ENCODE data around the gene CADPS.
"Not testable (repeated sequence)": the region's sequence is repeated elsewhere in the genome, so short reads cannot be mapped to it uniquely, and the experiment has no call there.

Gene CADPS

DNA sequence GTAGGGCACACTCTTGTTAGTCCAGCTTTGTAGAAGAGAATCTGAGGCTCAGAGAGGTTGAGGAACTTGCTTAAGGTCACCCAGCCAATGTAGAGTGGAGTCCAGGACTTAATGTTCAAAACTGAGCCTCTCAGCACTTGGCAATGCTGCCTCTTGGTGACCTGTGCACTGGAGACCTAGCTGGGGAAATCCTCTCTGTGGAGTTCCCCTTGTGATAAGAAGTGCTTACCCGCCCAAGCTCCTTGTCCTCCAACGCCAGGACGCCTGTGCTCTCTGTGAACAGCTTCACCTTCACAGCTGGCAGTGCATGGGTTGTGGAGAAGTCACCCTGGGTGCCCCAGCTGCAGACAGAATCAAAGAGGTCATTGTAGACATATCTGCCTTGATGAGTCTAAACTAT, 282.8 kb downstream of the CADPS start:
- in situ Hi-C loops (cut with HindIII; ENCODE audit: low pct_ligation_motif_present, low pct_unique_long_range_greater_than_20kb, low sequenced_read_pairs): no loop called here
- no peak for DNase-seq

DNA sequence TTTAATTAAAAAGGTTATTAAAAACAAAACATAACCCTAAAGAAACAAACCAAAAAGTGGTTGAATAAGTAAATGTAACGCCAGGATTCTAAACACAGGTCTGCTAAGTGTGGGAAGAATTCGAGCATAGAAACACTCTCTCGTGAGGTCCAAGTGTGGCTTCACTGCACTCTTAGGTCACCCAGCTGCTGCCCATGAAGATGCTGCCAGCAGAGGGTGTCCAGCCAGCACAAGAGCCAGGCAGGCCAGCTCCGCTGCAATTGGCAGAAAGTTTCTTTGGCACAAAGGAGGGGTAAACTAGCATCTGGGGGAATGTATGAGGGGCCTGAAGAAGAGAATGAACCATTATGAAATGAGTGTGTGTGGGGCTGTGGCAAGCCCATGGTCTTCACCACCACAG, 286.1 kb downstream of the CADPS start:
- no peak for DNase-seq
- in situ Hi-C loops (cut with HindIII; ENCODE audit: low pct_ligation_motif_present, low pct_unique_long_range_greater_than_20kb, low sequenced_read_pairs): no loop called here

DNA sequence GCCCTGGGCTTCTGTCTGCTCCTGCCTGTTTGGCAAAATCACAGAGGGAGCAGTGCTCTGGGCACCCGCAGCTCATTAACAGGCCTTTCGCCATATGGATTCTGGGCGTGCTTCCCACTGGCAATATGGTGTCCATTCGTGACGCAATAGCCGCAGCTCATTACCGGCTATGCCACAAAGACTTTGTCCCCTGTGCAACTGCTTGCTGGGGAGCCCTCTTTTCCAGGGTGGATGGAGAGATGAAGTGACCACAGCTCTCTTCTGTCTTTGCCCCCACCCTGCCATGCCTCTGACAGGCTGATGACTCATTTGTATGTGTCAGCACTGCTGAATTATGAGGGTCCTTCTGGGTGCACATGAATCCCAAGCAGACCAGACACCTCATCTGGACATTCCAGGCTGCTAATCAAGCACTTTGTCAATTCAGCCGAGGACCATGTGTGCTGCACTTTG, 287.6 kb downstream of the CADPS start:
- in situ Hi-C loops (cut with HindIII; ENCODE audit: low pct_ligation_motif_present, low pct_unique_long_range_greater_than_20kb, low sequenced_read_pairs): no loop called here
- peak; percentile 40 for DNase-seq

DNA sequence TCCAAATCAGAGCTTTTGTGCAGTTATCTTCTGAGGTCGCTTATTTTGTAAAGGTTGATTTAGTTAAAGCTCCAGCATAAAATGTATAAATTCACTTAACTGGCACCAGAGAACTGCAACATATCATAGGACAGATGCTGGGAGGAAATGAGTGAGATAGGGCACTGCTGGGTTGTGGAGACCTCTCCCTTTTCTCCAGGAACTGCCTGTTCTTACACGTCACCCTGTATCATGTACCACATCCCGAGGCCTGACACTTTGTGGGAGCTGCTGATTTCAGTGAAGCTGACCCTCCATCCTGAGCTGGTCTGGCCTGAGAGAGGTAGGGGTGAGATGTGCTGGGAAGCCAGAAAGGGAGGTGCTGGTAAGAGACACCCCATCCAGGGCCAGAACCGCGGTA, 288.0 kb downstream of the CADPS start:
- in situ Hi-C loops (cut with HindIII; ENCODE audit: low pct_ligation_motif_present, low pct_unique_long_range_greater_than_20kb, low sequenced_read_pairs): no loop called here
- no peak for DNase-seq

DNA sequence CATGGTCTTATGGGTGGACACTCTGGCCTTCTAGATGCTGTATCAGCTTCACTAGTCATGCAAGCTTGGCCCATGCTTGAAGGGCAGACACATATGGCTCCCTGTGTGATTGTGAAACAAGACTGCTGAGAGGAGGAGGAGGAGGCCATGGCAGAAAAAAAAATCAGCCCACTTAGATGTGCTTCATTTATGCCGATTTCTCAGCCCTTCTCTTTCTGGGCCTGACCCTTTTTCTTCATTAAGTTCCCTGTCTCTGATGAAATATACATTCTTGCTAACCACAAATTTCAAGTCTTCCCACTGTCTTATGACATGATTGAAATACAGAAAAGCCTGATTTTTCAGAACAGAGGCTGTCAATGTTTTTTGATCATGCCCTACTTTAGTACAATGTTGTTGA, 288.9 kb downstream of the CADPS start:
- in situ Hi-C loops (cut with HindIII; ENCODE audit: low pct_ligation_motif_present, low pct_unique_long_range_greater_than_20kb, low sequenced_read_pairs): no loop called here
- no peak for DNase-seq

DNA sequence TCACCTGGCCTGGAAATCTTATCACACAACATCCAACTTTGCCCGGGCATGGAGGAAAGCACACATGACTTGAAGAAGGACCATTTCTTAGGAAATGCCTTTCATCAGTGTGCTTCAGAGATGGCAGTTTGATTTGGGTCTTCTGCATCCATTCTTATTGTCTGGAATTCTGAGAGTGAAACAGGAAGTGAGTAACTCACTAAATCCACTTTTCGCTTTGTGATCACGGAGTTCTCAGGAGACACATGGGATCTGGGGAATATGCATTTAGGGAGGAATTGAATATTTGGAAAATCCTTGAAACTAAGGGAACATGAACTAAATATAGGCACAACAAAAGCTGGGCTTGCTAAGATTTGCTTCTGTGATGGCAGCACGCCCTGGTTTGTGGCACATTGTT, 289.4 kb downstream of the CADPS start:
- no peak for DNase-seq
- in situ Hi-C loops (cut with HindIII; ENCODE audit: low pct_ligation_motif_present, low pct_unique_long_range_greater_than_20kb, low sequenced_read_pairs): no loop called here

DNA sequence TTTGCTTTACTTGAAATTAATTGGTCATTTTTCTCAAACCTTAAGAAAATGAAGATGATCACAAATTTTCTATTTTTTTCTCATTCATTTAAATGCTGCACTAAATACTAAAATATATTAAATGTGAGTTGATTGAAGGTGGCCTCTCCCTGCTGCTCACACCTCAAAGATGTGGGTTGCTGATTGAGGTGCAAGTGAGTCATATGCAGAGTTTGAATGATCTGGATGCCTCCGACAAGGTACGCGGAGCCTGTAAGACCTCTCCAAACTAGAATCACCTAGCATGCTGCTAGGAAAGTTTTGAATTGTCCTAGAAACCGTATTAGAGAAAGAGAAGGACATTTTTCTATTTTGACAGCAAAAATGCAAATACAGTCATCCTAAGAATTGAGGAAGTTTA, 290.6 kb downstream of the CADPS start:
- in situ Hi-C loops (cut with HindIII; ENCODE audit: low pct_ligation_motif_present, low pct_unique_long_range_greater_than_20kb, low sequenced_read_pairs): no loop called here
- no peak for DNase-seq

DNA sequence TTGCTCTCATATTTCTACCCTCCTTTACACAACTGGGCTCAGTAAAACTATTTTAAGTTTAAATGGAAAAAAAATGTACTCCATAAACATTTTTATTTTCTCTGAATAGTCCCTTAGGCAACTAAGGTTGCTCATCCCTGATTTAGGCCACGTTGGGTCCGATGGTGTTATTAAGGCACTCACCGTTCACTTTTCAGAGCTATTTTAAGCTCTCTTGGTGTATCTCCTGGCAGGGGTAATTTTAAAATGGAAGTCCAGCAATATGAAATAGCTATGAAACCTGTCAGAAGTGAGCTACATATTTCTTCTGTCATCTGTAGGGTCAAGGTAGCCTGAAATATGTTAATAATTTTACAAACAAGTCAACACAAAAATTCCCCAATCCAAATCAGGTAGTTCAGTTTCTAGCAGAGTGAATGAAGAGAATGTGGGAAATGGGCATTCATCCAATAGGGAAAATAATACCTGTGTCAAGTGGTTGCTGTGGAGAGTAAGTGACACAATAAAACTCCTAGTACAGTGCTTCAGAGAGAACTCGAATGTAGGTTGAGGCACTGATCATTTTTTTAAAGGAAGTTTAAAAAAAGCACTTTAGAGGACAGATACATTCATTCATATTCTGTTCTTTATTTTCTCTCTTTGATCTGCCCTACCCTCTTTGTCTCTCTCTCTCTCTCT, 292.6 kb downstream of the CADPS start:
- DNase-seq: no peak
- in situ Hi-C loops (cut with HindIII; ENCODE audit: low pct_ligation_motif_present, low pct_unique_long_range_greater_than_20kb, low sequenced_read_pairs): no loop called here

DNA sequence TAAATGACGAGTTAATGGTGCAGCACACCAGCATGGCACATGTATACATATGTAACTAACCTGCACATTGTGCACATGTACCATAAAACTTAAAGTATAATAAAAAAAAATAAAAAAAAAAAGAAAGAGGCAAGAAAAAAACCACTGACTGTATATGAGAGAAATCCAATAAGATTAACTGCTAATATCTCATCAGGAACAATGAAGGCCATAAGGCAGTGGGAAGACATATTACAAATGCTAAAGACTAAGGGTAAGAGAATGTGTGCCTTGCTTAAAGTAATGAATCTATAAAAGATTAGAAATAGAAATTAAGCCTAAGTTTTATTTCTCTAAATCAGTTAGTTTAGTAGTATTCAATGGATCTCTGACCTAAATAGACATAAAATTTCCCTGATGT, 294.7 kb downstream of the CADPS start:
- in situ Hi-C loops (cut with HindIII; ENCODE audit: low pct_ligation_motif_present, low pct_unique_long_range_greater_than_20kb, low sequenced_read_pairs): not testable (repeated sequence)

DNA sequence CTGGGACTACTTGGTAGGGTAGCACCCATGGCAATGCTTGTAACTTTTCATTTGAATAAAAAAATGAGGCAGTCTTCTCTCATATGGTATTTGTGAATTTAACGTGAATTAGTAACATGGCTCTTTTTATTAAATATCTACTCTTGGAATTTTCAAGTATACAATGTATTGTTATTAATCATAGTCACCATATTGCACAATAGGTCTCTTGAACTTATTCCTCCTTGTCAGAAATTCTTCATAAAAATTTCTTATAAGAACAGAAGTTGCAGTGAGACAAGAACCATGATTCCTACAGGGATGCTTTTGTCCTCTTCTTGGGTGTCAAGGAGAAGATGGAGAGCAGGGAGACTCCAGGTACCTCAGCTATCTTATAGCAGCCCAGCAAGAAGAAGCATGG, 298.1 kb downstream of the CADPS start:
- DNase-seq: no peak
- in situ Hi-C loops (cut with HindIII; ENCODE audit: low pct_ligation_motif_present, low pct_unique_long_range_greater_than_20kb, low sequenced_read_pairs): no loop called here

More for the DNA sequence above, 294.7 kb downstream of the CADPS start:
- not testable (repeated sequence) for DNase-seq

DNA sequence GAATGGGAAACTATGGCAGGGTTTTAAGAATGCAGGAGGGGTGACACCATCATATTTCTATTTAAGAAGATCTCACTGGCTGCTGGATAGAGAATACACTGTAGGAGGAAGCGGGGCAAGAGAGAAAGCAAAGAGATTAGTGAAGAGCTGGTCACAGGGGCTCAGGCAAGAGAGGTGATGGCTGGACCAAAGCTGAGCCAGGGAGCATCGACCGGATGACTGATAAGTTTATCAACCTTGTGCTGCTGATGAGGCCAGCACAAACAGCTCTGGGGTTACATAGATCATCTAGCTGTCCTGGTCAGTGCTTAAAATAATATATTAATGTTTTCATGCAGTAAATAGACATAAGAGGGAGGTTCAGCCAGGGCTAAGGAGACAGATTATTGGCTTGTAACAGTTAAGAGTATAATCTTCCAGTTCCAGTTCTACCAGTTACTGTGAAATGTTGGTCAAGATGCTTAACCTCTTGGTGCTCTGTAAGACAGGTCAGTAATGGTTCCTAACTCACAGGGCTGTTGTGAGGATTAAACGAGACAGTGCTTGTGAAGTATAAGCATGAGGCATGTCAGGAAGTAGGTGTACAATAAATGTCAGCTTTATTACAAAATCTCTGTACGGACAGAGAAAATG, 300.8 kb downstream of the CADPS start:
- no peak for DNase-seq
- in situ Hi-C loops (cut with HindIII; ENCODE audit: low pct_ligation_motif_present, low pct_unique_long_range_greater_than_20kb, low sequenced_read_pairs): no loop called here

DNA sequence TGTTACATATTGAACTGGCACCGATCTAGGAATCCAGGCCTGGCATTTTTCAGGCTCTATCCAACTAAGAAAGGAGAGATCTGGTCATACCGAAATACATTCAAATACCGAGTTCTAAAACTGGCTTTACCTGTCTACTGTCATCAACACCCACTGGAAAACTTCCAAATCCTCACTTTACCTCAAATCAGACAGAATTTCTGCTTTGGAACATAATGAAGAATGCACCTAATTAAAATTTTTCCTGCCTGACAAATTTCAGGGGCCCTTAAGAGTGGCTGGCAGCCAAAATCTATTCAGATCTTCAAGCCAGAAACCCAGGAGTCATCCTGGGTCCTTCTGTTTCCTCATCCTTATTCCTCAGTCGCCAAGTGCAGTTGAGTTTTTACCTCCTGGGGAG, 303.3 kb downstream of the CADPS start:
- in situ Hi-C loops (cut with HindIII; ENCODE audit: low pct_ligation_motif_present, low pct_unique_long_range_greater_than_20kb, low sequenced_read_pairs): no loop called here
- no peak for DNase-seq

DNA sequence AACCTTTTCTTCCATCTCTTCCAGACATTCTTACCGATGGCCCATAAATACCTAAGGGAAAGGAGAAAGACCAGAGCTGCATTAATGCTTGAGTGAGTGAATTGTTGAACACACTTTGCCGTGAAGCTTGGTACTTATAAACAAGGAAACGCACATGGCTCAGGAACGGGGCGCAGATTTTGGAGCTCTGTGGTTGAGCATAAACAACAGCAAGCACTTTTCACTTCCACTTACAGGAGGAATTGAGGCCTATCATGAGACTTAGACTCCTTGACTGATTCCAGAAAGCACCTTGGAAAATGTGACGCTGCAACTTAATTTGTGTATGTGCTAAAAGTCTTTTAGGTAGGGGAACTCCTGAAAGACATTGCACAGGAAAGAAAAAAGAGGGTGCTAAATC, 304.3 kb downstream of the CADPS start:
- in situ Hi-C loops (cut with HindIII; ENCODE audit: low pct_ligation_motif_present, low pct_unique_long_range_greater_than_20kb, low sequenced_read_pairs): no loop called here
- no peak for DNase-seq

DNA sequence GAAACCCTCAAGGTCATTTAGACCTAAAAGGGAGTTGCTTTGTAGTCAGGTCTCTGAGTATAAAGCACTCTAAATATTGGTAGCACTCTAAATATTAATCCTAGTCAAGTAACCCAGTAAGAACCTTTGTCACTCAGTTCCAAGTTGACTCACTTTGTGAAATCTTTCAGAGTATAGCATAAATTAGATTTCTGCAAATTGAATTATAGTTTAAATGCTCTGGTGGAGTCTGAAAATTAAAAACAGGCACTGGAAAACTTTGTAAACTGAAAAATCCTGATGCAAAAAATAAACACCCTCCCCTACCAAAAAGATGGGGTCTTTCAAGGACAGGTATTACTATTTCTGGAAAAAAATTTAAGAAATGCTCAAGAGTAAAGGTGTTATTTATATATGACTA, 305.6 kb downstream of the CADPS start:
- in situ Hi-C loops (cut with HindIII; ENCODE audit: low pct_ligation_motif_present, low pct_unique_long_range_greater_than_20kb, low sequenced_read_pairs): no loop called here
- DNase-seq: no peak

DNA sequence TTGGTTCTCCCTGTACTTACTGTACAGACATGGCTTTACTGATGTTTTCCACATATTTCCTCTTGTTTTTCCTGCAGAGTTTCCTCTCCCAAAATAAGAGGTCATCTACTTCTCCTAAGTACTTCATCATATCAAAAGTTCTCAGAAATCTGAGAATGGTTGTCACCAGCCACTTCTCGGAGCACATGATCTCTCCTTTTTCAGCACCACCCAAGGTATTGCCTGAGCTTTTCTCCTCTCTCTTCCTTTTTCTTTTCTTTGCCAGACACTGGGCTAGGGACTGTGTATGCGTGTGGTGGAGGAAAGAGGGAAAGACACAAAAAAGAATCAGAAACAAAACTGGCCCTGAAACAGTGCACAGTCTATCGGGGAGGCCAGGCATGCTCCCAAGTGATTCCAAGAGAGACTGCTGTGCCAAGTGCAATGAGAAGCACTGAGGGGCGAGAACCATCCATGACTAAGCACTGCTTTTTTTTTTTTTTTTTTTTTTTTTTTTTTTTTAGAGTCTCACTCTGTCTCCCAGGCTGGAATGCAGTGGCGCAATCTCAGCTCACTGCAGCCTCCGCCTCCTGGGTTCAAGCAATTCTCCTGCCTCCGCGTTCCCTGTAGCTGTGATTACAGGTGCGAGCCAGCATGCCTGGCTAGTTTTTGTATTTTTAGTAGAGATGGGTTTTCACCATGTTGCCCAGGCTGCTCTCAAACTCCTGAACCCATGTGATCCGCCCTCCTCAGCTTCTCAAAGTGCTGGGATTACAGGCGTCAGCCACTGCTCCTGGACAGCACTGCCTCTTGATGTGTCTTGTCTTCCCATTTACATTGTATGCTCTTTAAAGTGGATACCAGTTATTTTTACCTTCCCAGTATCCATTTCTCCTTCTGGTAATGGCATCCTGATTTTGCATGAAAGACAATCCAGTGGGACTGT, 307.9 kb downstream of the CADPS start:
- peak; percentile 56 for DNase-seq
- in situ Hi-C loops (cut with HindIII; ENCODE audit: low pct_ligation_motif_present, low pct_unique_long_range_greater_than_20kb, low sequenced_read_pairs): no loop called here

DNA sequence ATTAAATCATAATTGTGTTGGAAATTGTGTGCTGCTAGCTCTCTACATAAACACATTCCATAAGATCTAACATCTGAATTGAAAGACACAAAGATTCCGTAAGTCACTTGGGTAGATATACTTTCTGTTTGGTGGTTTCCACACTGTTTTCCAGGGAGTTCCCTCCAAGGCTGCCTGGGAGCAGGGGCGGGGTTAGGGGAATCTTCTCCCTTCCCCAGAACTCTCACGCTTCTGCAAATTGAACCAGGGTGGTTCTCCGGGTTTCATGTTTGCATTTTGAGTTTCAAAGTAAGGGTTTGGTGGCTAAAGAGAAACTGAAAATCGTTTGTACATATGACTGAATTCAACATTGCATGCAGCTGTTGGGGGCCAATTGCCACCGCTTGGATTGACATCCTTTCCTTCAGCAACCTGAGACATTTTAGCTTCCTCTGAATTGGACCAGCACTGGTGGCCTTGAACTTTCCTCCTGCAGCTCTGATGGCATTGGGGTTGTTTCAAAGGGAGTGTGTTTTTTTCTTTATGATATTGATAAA, 309.1 kb downstream of the CADPS start:
- in situ Hi-C loops (cut with HindIII; ENCODE audit: low pct_ligation_motif_present, low pct_unique_long_range_greater_than_20kb, low sequenced_read_pairs): no loop called here
- no peak for DNase-seq

DNA sequence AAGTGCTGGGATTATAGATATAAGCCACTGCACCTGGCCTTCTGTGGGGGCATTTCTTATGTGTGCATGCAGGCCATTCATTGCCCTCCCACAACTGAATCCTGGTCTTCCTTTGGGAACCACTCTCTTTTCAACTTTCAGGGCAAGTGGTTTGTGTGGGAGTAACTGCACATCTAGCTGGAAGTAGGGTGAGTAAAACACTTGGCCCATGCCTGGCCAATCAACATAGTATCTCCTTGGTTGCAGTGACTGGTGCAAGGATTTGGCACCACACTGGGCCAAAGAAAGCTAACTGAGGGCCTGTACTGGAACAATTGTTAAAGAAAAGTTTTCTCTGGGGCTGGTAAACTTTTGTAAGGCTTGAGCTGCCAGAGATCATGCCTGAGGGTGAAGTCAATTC, 312.6 kb downstream of the CADPS start:
- DNase-seq: no peak
- in situ Hi-C loops (cut with HindIII; ENCODE audit: low pct_ligation_motif_present, low pct_unique_long_range_greater_than_20kb, low sequenced_read_pairs): no loop called here

DNA sequence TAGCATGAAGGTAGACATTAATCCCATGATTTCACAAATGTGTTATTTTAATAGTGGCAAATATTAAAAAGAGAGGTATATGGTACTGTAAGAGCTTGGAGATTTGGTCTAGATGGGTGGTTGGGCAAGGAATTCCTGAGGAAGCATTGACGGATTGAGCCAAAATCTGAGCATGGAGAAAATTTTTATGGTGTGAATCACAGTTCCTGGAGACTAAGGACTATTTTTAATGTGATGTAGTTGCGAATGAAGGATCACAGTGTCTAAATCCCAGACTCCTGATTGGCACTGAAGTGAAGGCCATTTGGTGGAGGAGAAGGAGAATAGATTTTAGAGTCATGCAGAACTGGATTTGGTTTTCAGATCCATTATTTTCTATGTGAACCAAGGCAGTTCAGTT, 313.2 kb downstream of the CADPS start:
- in situ Hi-C loops (cut with HindIII; ENCODE audit: low pct_ligation_motif_present, low pct_unique_long_range_greater_than_20kb, low sequenced_read_pairs): no loop called here
- DNase-seq: peak; percentile 2

DNA sequence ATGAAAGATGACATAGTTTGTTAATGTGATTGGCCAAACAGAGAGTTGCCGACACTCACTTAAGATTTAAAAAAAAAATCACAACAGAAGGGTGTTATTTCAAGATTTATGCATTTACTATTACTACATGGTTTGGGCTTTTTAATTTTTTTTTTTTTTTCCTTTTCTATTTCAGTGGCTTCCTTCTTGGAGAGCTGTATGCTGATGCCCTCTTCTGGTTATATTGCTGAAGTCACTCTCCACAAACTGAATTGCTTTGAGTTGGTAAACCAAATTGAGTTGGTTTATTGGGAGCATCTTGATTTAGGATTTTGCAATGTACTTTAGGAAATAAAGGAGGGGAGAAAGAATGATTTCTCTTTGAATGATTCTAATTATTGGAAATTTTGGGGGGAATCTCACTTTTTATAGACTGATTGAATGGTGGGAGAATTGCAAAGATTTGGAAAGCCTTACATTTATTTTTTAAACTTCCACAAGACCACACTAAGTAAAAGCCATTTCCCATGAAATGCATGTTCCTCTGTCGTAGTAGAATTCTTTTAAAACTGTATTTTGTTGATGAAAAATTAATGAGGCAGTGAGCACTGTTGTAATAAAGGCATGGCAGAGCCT, 315.3 kb downstream of the CADPS start:
- in situ Hi-C loops (cut with HindIII; ENCODE audit: low pct_ligation_motif_present, low pct_unique_long_range_greater_than_20kb, low sequenced_read_pairs): no loop called here
- DNase-seq: peak; percentile 24

Measured in ACHN (cell line).